CD4-positive, alpha-beta T cell (primary cell): Measurements from ENCODE around the gene FZD1. TPM values are rescaled to one million over a fixed set of nuclear protein-coding genes. Genes with fewer than 3 reads are reported as not detected.

ENCODE experiments used
- ATAC-seq: fragments of 200-7000 bp; cut with Tn5 transposase; one replicate; pipeline ENCODE4 v1.10.0; 2022; ENCODE audit warnings: mild to moderate bottlenecking; ENCODE audit not compliant: poor library complexity
- CTCF ChIA-PET: fragments of 350-600 bp; sonication (Branson Sonifier 250); formaldehyde crosslinking; loops from one replicate; lab custom pipeline; 2021; ENCODE audit warnings: antibody characterized with exemption, inconsistent platforms; lab: Charles Lee
- POLR2A ChIA-PET: fragments of 350-600 bp; sonication (Branson Sonifier 250); formaldehyde crosslinking; loops from one replicate; lab custom pipeline; 2021; ENCODE audit warnings: antibody characterized with exemption, inconsistent platforms; lab: Charles Lee
- DNase-seq, 14 experiments: peaks; one replicate each; pipeline ENCODE4 v3.0.0-alpha.2; 2013 to 2020; ENCODE audit warnings: mixed read lengths in 2 of 14
- H3K27ac ChIP-seq, 2 donors: one replicate each; pipeline versions ENCODE4 v1.5.1 to v1.7.0; 2013; ENCODE audit warnings: low read length in 2 of 2, low read depth in 1 of 2, mild to moderate bottlenecking in 1 of 2
- H3K27me3 ChIP-seq, 2 experiments: 1 replicate in 1 of 2; 2 replicates in 1 of 2; pipeline versions ENCODE4 v1.6.1 to v1.7.0; 2013; ENCODE audit warnings: low read length in 2 of 2, control low read depth in 1 of 2, mild to moderate bottlenecking in 1 of 2, moderate library complexity in 1 of 2; ENCODE audit not compliant: insufficient read depth in 2 of 2, control insufficient read depth in 1 of 2
- H3K36me3 ChIP-seq: one replicate; pipeline ENCODE4 v1.6.1; 2013; ENCODE audit warnings: low read length, control low read depth; ENCODE audit not compliant: insufficient read depth
- H3K4me1 ChIP-seq: one replicate; pipeline ENCODE4 v1.6.1; 2013; ENCODE audit warnings: low read length, control low read depth; ENCODE audit not compliant: insufficient read depth
- H3K4me3 ChIP-seq: one replicate; pipeline ENCODE4 v1.5.1; 2013; ENCODE audit warnings: mild to moderate bottlenecking, low read length, moderate library complexity
- H3K9me3 ChIP-seq, 2 experiments: 1 replicate in 1 of 2; 2 replicates in 1 of 2; pipeline versions ENCODE4 v1.6.1 to v1.7.0; 2013; ENCODE audit warnings: low read length in 2 of 2, mild to moderate bottlenecking in 2 of 2, control low read depth in 1 of 2, moderate library complexity in 1 of 2; ENCODE audit not compliant: control insufficient read depth in 1 of 2, insufficient read depth in 1 of 2
- H3K27ac Mint-ChIP-seq: one replicate; pipeline ENCODE4 v1.8.0; 2020; ENCODE audit warnings: mixed read lengths
- H3K27me3 Mint-ChIP-seq: one replicate; pipeline ENCODE4 v1.8.0; 2021; ENCODE audit warnings: mixed read lengths
- H3K36me3 Mint-ChIP-seq: one replicate; pipeline ENCODE4 v1.8.0; 2021; ENCODE audit warnings: low read depth, mixed read lengths
- H3K4me1 Mint-ChIP-seq: one replicate; pipeline ENCODE4 v1.8.0; 2021; ENCODE audit warnings: low read depth, mixed read lengths
- H3K4me3 Mint-ChIP-seq: one replicate; pipeline ENCODE4 v1.8.0; 2020; ENCODE audit warnings: mild to moderate bottlenecking, mixed read lengths
- H3K9me3 Mint-ChIP-seq: one replicate; pipeline ENCODE4 v1.8.0; 2020; ENCODE audit warnings: mixed read lengths
- CTCF ChIP-seq: fragments of 200-600 bp; IDR thresholded peaks from one replicate; pipeline ENCODE4 v1.8.0; 2022; ENCODE audit warnings: antibody characterized with exemption, mild to moderate bottlenecking
- intact Hi-C, 2 experiments: fragments of 100-400 bp; cut with DNase I in 1 of 2; cut with micrococcal nuclease in 1 of 2; formaldehyde crosslinking; loops; one replicate each; pipeline versions ENCODE4 v1.15.1 to v1.9.0; 2023 to 2025; cut with DNase I, micrococcal nuclease
- total RNA-seq, 174 experiments: library from RNA in 2 of 174; stranded (reverse) in 2 of 174; gene quantifications; one replicate each; pipeline ENCODE4 v1.2.3 and lab custom pipeline; 2021 to 2026

FZD1 gene
- total RNA-seq, 2 experiments from 2014 or later = 0.22 to 0.28 TPM

- Histone ChIP-seq H3K27ac (no peak overlapping the region), H3K4me1 (peaks cover 6% of the 10 kb centered on the region), H3K4me3 (no peak overlapping the region), H3K9me3 (peaks cover 0 to 21% of the 10 kb centered on the region in 2 experiments), H3K27me3 (peaks cover 14 to 20% of the 10 kb centered on the region in 2 experiments), H3K36me3 (no peaks in the 10 kb centered on the region)
- intact Hi-C loops = no loop called here
- ATAC-seq (no peak), DNase-seq (no peak)
- Mint-ChIP-seq H3K27me3 (peaks cover 7% of the 10 kb centered on the region), H3K4me1 (no peaks in the 10 kb centered on the region), H3K9me3 (no peaks in the 10 kb centered on the region), H3K27ac (no peak overlapping the region), H3K4me3 (no peak overlapping the region), H3K36me3 (no peaks in the 10 kb centered on the region)
- ChIA-PET CTCF (no interaction called here), POLR2A (interaction anchor here (0.5 kb wide), 1 partner anchor 76 kb away, joined by 3 read pairs; no protein-coding TSS in a partner anchor)
- no peak for TF ChIP-seq CTCF
Observed at GRCh38 chr7:91270372-91270771, 6.1 kb downstream of the FZD1 start.

DNA sequence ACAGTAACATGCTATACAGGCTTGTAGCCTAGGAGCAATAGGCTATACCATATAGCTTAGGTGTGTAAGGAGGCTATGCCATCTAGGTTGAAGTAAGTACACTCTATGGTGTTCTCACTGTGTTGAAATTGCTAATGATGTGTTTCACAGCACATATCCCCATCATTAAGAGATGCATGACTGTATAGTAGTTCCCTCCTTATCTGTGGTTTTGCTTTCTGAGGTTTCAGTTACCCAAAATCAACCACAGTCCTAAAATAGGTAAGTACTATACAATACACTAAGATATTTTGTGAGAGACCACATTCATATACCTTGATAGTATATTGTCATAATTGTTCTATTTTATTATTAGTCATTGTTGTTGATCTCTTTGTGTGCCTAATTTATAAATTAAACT lies 12.7 kb downstream of the FZD1 start:
- intact Hi-C loops = no loop called here
- TF ChIP-seq CTCF = no peak
- Histone ChIP-seq H3K36me3 (no peaks in the 10 kb centered on the region), H3K27ac (no peak overlapping the region), H3K4me3 (no peak overlapping the region), H3K27me3 (no peaks in the 10 kb centered on the region), H3K4me1 (no peaks in the 10 kb centered on the region), H3K9me3 (no peaks in the 10 kb centered on the region)
- Mint-ChIP-seq H3K36me3 (no peaks in the 10 kb centered on the region), H3K9me3 (no peaks in the 10 kb centered on the region), H3K27me3 (peaks cover 4% of the 10 kb centered on the region), H3K27ac (no peak overlapping the region), H3K4me3 (no peak overlapping the region), H3K4me1 (no peaks in the 10 kb centered on the region)
- POLR2A ChIA-PET = no interaction called here
- CTCF ChIA-PET = no interaction called here
- DNase-seq = no peak
- no peak for ATAC-seq

DNA sequence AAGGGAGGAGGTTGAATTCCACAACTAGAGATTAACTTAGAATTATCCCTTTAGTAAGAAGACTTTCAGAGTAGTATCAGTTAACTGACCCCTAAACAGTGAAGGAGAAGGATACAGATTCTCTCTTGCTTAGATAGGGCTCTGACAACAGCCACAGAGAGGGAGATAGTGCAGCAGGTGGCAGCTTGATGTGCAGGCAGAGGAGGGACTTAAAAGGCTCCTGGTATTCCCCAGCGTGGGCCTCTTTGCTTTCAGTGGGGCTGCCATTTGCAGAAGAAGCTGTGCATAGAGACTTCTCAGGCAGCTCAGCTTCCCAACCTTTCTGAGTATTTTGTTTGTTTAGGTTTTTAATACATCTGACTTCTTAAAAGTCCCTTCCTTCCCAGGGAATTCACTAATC lies 16.0 kb downstream of the FZD1 start:
- Histone ChIP-seq H3K27ac (no peak overlapping the region), H3K4me1 (no peaks in the 10 kb centered on the region), H3K27me3 (no peaks in the 10 kb centered on the region), H3K4me3 (no peak overlapping the region), H3K9me3 (no peaks in the 10 kb centered on the region), H3K36me3 (no peaks in the 10 kb centered on the region)
- no peaks in the 10 kb centered on the region for H3K36me3 Mint-ChIP-seq
- ATAC-seq (no peak), DNase-seq (no peak)
- H3K9me3 Mint-ChIP-seq = no peaks in the 10 kb centered on the region
- ChIA-PET POLR2A (no interaction called here), CTCF (no interaction called here)
- no peak overlapping the region for H3K4me3 Mint-ChIP-seq
- H3K27me3 Mint-ChIP-seq = peaks cover 4% of the 10 kb centered on the region
- no peak overlapping the region for H3K27ac Mint-ChIP-seq
- TF ChIP-seq CTCF = no peak
- intact Hi-C loops = no loop called here
- no peaks in the 10 kb centered on the region for H3K4me1 Mint-ChIP-seq
